ENCODE results near the gene PRMT3. TPM values are rescaled to one million over a fixed set of nuclear protein-coding genes. Genes with fewer than 3 reads are reported as not detected.

Gene PRMT3
- total and polyA plus RNA-seq, 2 of the 4 experiments (the other 2 are of a cell fraction) = 8.8 to 11.3 TPM

DNA sequence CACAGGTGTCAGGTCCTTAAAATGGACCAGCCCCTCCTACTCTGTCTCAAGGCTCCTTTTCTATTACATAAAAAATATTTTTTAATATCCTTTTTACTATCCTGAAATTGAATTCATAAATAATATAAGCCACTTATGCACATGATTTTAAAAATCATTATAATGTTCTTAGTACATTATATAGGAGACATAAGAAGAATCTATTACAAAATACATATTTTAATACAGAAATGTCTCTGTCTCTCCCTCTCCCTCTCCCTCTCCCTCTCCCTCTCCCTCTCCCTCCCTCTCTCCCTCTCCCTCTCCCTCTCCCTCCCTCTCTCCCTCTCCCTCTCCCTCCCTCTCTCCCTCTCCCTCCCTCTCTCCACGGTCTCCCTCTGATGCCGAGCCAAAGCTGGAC, 159.9 kb downstream of the PRMT3 start:
- Histone ChIP-seq H2AK9ac (replicated peaks; ENCODE audit: low read depth, low read length, poor library complexity) (no peak overlapping the region), H4K8ac (ENCODE audit: low read depth in 2 of 2, low read length in 2 of 2) (no peak overlapping the region), H3K79me1 (ENCODE audit: low read depth in 1 of 2, low read length in 2 of 2) (no peaks in the 10 kb centered on the region), H3K18ac (ENCODE audit: low read depth, low read length) (no peak overlapping the region), H3K9me3 (ENCODE audit: control insufficient read depth, insufficient read depth, low read length) (no peaks in the 10 kb centered on the region), H3K4ac (ENCODE audit: low read depth, low read length) (no peak overlapping the region), H4K91ac (ENCODE audit: insufficient read depth, low read depth, low read length) (no peak overlapping the region), H3K27me3 (ENCODE audit: control insufficient read depth, insufficient read depth, low read length) (no peaks in the 10 kb centered on the region), H3K14ac (replicated peaks; ENCODE audit: low read depth, low read length) (no peak overlapping the region), H4K5ac (ENCODE audit: low read depth, low read length) (no peak overlapping the region), H3K36me3 (ENCODE audit: control insufficient read depth, insufficient read depth, low read length) (no peaks in the 10 kb centered on the region), H3K4me1 (ENCODE audit: control insufficient read depth, insufficient read depth, low read length) (no peaks in the 10 kb centered on the region), H3K23ac (ENCODE audit: low read depth, low read length) (no peak overlapping the region), H2BK15ac (ENCODE audit: low read depth, low read length) (no peak overlapping the region), H3K9ac (ENCODE audit: low read depth, low read length) (no peak overlapping the region), H4K20me1 (ENCODE audit: insufficient read depth, low read length) (no peaks in the 10 kb centered on the region), H3K4me3 (ENCODE audit: insufficient read depth, low read depth, low read length) (no peak overlapping the region), H3K9me1 (ENCODE audit: insufficient read depth, low read length) (no peaks in the 10 kb centered on the region), H2BK5ac (ENCODE audit: low read depth, low read length, poor library complexity, severe bottlenecking) (no peak overlapping the region), H3K27ac (ENCODE audit: insufficient read depth, low read length) (no peak overlapping the region), H2BK120ac (ENCODE audit: low read depth, low read length) (no peak overlapping the region), H2BK20ac (ENCODE audit: low read depth, low read length) (no peak overlapping the region), H2AFZ (replicated peaks; ENCODE audit: low read length, poor library complexity) (no peak overlapping the region), H3K4me2 (ENCODE audit: low read depth, low read length) (no peak overlapping the region), H3K56ac (ENCODE audit: extremely low read depth, insufficient read depth, low read length) (no peak overlapping the region), H2AK5ac (ENCODE audit: low read depth, low read length) (no peak overlapping the region)
- no peak for DNase-seq
- dilution Hi-C loops (cut with HindIII; ENCODE audit: low sequenced_read_pairs, unreplicated experiment) (no loop called here), in situ Hi-C loops (cut with MboI; ENCODE audit: low sequenced_read_pairs) (no loop called here), intact Hi-C loops (cut with micrococcal nuclease) (no loop called here)
- no peak for ATAC-seq (ENCODE audit: low read depth)
- POLR2A ChIA-PET (ENCODE audit: unreplicated experiment) = no interaction called here
- CTCF ChIA-PET = no interaction called here
- WGBS, 2 experiments (ENCODE audit: extremely low coverage in 2 of 2, insufficient read length in 1 of 2) = no CpG with 5 or more reads among the region's 2 CpGs
- no TSS peak for BruUV-seq (replicated peaks)
- no peak for TF ChIP-seq NFE2L2 (IDR thresholded peaks at IDR 0.05; ENCODE audit: low read depth, low read length)
- TF ChIP-seq BHLHE40 (IDR thresholded peaks at IDR 0.05; ENCODE audit: low read depth, low read length) = no peak
- TF ChIP-seq, protein P1, sequence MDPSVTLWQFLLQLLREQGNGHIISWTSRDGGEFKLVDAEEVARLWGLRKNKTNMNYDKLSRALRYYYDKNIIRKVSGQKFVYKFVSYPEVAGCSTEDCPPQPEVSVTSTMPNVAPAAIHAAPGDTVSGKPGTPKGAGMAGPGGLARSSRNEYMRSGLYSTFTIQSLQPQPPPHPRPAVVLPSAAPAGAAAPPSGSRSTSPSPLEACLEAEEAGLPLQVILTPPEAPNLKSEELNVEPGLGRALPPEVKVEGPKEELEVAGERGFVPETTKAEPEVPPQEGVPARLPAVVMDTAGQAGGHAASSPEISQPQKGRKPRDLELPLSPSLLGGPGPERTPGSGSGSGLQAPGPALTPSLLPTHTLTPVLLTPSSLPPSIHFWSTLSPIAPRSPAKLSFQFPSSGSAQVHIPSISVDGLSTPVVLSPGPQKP (IDR thresholded peaks at IDR 0.05; ENCODE audit: borderline replicate concordance, low read depth, low read length) = no peak
- TF ChIP-seq, protein P2, sequence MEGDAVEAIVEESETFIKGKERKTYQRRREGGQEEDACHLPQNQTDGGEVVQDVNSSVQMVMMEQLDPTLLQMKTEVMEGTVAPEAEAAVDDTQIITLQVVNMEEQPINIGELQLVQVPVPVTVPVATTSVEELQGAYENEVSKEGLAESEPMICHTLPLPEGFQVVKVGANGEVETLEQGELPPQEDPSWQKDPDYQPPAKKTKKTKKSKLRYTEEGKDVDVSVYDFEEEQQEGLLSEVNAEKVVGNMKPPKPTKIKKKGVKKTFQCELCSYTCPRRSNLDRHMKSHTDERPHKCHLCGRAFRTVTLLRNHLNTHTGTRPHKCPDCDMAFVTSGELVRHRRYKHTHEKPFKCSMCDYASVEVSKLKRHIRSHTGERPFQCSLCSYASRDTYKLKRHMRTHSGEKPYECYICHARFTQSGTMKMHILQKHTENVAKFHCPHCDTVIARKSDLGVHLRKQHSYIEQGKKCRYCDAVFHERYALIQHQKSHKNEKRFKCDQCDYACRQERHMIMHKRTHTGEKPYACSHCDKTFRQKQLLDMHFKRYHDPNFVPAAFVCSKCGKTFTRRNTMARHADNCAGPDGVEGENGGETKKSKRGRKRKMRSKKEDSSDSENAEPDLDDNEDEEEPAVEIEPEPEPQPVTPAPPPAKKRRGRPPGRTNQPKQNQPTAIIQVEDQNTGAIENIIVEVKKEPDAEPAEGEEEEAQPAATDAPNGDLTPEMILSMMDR (conservative IDR thresholded peaks at IDR 0.05; ENCODE audit: low read depth, low read length) = no peak
- TF ChIP-seq FOS (IDR thresholded peaks at IDR 0.05; ENCODE audit: low read depth, low read length) = no peak
